Measurements from ENCODE around the gene SIGLEC11. TPM values are rescaled to one million over a fixed set of nuclear protein-coding genes. Genes with fewer than 3 reads are reported as not detected.

The SIGLEC11 gene
- total and polyA plus RNA-seq, 2 donors (not counting 1 experiment from before 2014, with no cell fraction given) = 0.09 TPM; not detected in 1

DNA sequence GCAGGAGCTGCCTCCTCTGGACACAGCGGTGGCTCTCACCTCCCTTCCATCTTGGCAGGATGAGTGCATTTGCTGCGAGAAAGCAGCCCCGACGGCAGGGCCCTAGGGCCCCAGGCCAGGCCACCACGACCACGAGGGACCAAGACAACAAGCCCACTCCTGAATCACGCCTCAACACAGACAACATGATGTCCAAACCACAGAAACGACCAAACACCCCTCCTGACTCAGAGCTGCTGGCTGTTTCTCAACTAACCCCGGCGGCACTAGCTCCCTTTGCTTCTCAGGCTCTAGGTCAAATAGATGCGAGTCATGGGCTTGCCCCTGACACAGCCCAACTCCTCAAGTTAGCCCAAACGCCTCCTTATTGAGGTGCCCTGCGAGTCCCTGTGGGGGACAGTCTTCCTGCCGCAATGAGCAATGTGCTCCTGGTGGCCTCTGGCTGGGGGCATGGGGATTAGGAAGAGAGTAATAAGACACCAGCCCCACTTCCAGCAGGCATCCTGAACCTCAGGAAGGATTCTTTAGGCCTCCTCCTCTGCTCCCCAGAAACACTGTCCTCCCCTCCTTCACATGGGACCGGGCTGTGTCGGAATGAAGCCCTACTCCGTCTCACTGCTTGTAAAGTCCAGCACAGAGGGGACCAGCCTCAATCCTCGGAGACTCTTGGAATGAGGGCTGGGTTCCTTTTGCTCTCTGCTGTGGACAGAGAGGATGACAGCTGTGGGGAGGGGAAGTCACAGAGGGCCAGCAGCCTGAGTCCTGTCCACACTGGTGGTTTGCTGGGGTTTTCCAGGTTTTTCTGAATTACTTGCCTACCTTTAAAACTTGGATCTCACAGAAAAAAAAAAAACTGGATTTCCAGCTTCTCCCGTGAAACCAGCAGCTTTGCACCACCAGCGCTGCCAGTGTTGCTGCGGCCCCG, 38.8 kb downstream of the SIGLEC11 start:
- Histone ChIP-seq H3K4me1 (ENCODE audit: control insufficient read depth in 2 of 2, insufficient read depth in 2 of 2, low read length in 2 of 2) (peaks cover 0 to 20% of the 10 kb centered on the region in 2 donors), H3K4me3 (ENCODE audit: control extremely low read depth in 1 of 5, extremely low read depth in 1 of 5, insufficient read depth in 1 of 5, low read depth in 2 of 5, low read length in 4 of 5) (no peak overlapping the region), H3K79me2 (ENCODE audit: control insufficient read depth, insufficient read depth, low read length) (peaks cover 97% of the 10 kb centered on the region), H4K20me1 (ENCODE audit: control insufficient read depth, insufficient read depth, low read length, poor library complexity, severe bottlenecking) (peaks cover 88% of the 10 kb centered on the region), H3K9ac (ENCODE audit: low read length) (no peak overlapping the region), H3K4me2 (replicated peaks; ENCODE audit: low read depth, low read length, poor library complexity, severe bottlenecking) (no peak overlapping the region), H3K36me3 (replicated peaks in 1 of 2; ENCODE audit: control extremely low read depth in 1 of 2, control insufficient read depth in 1 of 2, extremely low read depth in 1 of 2, insufficient read depth in 2 of 2, low read length in 1 of 2) (peaks cover 1 to 53% of the 10 kb centered on the region in 2 experiments), H3K9me3 (ENCODE audit: control extremely low read depth in 1 of 3, control insufficient read depth in 2 of 3, insufficient read depth in 1 of 3, low read length in 2 of 3) (no peaks in the 10 kb centered on the region), H3K27ac (ENCODE audit: low read length in 2 of 2) (no peak overlapping the region), H2AFZ (ENCODE audit: insufficient read depth, low read depth, low read length, poor library complexity, severe bottlenecking) (no peak overlapping the region), H3K27me3 (replicated peaks in 1 of 4; ENCODE audit: control extremely low read depth in 1 of 4, control insufficient read depth in 3 of 4, insufficient read depth in 4 of 4, low read length in 3 of 4) (no peaks in the 10 kb centered on the region)
- Mint-ChIP-seq H3K4me3 (no peak overlapping the region), H3K9me3 (ENCODE audit: insufficient read depth) (no peaks in the 10 kb centered on the region), H3K27ac (peak overlapping the region; percentile 41), H3K27me3 (no peaks in the 10 kb centered on the region), H3K4me1 (peaks cover 57% of the 10 kb centered on the region)
- TF ChIP-seq EZH2 (IDR thresholded peaks at IDR 0.05; ENCODE audit: borderline replicate concordance, insufficient read depth, low read depth, low read length, poor library complexity, severe bottlenecking) = no peak
- TF ChIP-seq, protein P1, sequence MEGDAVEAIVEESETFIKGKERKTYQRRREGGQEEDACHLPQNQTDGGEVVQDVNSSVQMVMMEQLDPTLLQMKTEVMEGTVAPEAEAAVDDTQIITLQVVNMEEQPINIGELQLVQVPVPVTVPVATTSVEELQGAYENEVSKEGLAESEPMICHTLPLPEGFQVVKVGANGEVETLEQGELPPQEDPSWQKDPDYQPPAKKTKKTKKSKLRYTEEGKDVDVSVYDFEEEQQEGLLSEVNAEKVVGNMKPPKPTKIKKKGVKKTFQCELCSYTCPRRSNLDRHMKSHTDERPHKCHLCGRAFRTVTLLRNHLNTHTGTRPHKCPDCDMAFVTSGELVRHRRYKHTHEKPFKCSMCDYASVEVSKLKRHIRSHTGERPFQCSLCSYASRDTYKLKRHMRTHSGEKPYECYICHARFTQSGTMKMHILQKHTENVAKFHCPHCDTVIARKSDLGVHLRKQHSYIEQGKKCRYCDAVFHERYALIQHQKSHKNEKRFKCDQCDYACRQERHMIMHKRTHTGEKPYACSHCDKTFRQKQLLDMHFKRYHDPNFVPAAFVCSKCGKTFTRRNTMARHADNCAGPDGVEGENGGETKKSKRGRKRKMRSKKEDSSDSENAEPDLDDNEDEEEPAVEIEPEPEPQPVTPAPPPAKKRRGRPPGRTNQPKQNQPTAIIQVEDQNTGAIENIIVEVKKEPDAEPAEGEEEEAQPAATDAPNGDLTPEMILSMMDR (IDR thresholded peaks at IDR 0.05) = no peak
- ChIA-PET CTCF (interaction anchor here (1.2 kb wide), 1 partner anchor 11 kb away, joined by 4 read pairs; no protein-coding TSS in a partner anchor), POLR2A (interaction anchor here (0.6 kb wide), 2 partner anchors 11 to 440 kb away, joined by 3 read pairs; no protein-coding TSS in a partner anchor)
- WGBS (ENCODE audit: insufficient coverage) = 83% methylated on average over 16 of the region's 22 CpGs
- intact Hi-C loops (cut with micrococcal nuclease) = loop anchor here (10.0 kb wide), 1 partner anchor 883 kb away; no protein-coding TSS in a partner anchor
- DNase-seq = no peak
- ATAC-seq (ENCODE audit: low read depth) = no peak
